Endodermal cell (in vitro differentiated cells): ENCODE measurements around the gene SYNDIG1. TPM values are rescaled to one million over a fixed set of nuclear protein-coding genes. Genes with fewer than 3 reads are reported as not detected.

Source experiments
- DNase-seq: peaks from one replicate; pipeline ENCODE4 v3.0.0-alpha.2; 2017
- H3K27ac ChIP-seq: 2 replicates; pipeline ENCODE4 v1.5.1; 2013; ENCODE audit warnings: mild to moderate bottlenecking, low read depth, low read length, moderate library complexity
- H3K27me3 ChIP-seq: 2 replicates; pipeline ENCODE4 v1.6.1; 2013; ENCODE audit warnings: mild to moderate bottlenecking, low read length, moderate library complexity; ENCODE audit not compliant: insufficient read depth, control insufficient read depth, poor library complexity, severe bottlenecking
- H3K36me3 ChIP-seq: 2 replicates; pipeline ENCODE4 v1.7.0; 2013; ENCODE audit warnings: mild to moderate bottlenecking, low read length, moderate library complexity; ENCODE audit not compliant: control insufficient read depth, insufficient read depth
- H3K4me1 ChIP-seq: one replicate; pipeline ENCODE4 v1.7.0; 2013; ENCODE audit warnings: low read length; ENCODE audit not compliant: control insufficient read depth, insufficient read depth
- H3K4me3 ChIP-seq: 2 replicates; pipeline ENCODE4 v1.5.1; 2013; ENCODE audit warnings: mild to moderate bottlenecking, low read length, moderate library complexity
- H3K9ac ChIP-seq: 2 replicates; pipeline ENCODE4 v1.6.1; 2013; ENCODE audit warnings: mild to moderate bottlenecking, low read length, moderate library complexity; ENCODE audit not compliant: poor library complexity, severe bottlenecking; ENCODE audit errors: extremely low read depth
- H3K9me3 ChIP-seq: 2 replicates; pipeline ENCODE4 v1.6.1; 2013; ENCODE audit warnings: mild to moderate bottlenecking, low read length, moderate library complexity; ENCODE audit not compliant: control insufficient read depth
- H3K27ac Mint-ChIP-seq: 2 replicates; pipeline ENCODE4 v1.8.0; 2020; ENCODE audit warnings: mixed read lengths
- H3K27me3 Mint-ChIP-seq: 2 replicates; pipeline ENCODE4 v1.8.0; 2021; ENCODE audit warnings: mild to moderate bottlenecking, mixed read lengths; ENCODE audit not compliant: insufficient read depth
- H3K36me3 Mint-ChIP-seq: 2 replicates; pipeline ENCODE4 v1.8.0; 2020; ENCODE audit warnings: low read depth, mixed read lengths
- H3K4me1 Mint-ChIP-seq: 2 replicates; pipeline ENCODE4 v1.8.0; 2020; ENCODE audit warnings: mixed read lengths
- H3K4me3 Mint-ChIP-seq: 2 replicates; pipeline ENCODE4 v1.8.0; 2020; ENCODE audit warnings: mild to moderate bottlenecking, moderate library complexity, mixed read lengths
- H3K9me3 Mint-ChIP-seq: 2 replicates; pipeline ENCODE4 v1.8.0; 2020; ENCODE audit warnings: mild to moderate bottlenecking, mixed read lengths
- CTCF ChIP-seq: fragments of 200-600 bp; sonication (generic); conservative IDR thresholded peaks from 2 replicates; pipeline ENCODE4 v1.5.0; 2021; ENCODE audit warnings: antibody characterized with exemption, mild to moderate bottlenecking
- WGBS, 2 experiments: methylation state at CpG; one replicate each; pipeline versions ENCODE4 v1.1.5 to v1.1.7; 2013; ENCODE audit warnings: missing lambda C conversion rate in 2 of 2, mixed read lengths in 1 of 2; ENCODE audit not compliant: insufficient coverage in 1 of 2, insufficient read length in 1 of 2; 5-methylcytosine and 5-hydroxymethylcytosine counted together
- total RNA-seq, 2 donors: library from RNA; stranded (reverse); fragmentation: NEBNext Ultra II Directional in 1 of 2; extraction: Animal tissue kit (Norgen Biotek cat#: 25700) in 1 of 2; gene quantifications; 2 replicates in 1 of 2; 3 replicates in 1 of 2; pipeline ENCODE4 v1.2.1, GENCODE V29; 2021

The SYNDIG1 gene
- total RNA-seq, 2 donors from 2014 or later = 5.5 to 6.8 TPM

GRCh38 chr20:24499472-24499871 lies 30.0 kb downstream of the SYNDIG1 start:
- no peak for TF ChIP-seq CTCF
- no peak overlapping the region for H3K27ac ChIP-seq
- H3K4me1 ChIP-seq = peaks cover 4% of the 10 kb centered on the region
- no peaks in the 10 kb centered on the region for H3K27me3 Mint-ChIP-seq
- no peaks in the 10 kb centered on the region for H3K9me3 ChIP-seq
- H3K9ac ChIP-seq = no peak overlapping the region
- whole genome bisulfite sequencing, 2 experiments = 88 to 100% methylated on average over 2 to 5 of the region's 6 CpGs
- H3K27me3 ChIP-seq = no peaks in the 10 kb centered on the region
- no peak overlapping the region for H3K27ac Mint-ChIP-seq
- no peaks in the 10 kb centered on the region for H3K9me3 Mint-ChIP-seq
- DNase-seq = no peak
- no peaks in the 10 kb centered on the region for H3K36me3 Mint-ChIP-seq
- H3K4me1 Mint-ChIP-seq = peaks cover 6% of the 10 kb centered on the region
- no peak overlapping the region for H3K4me3 Mint-ChIP-seq
- no peak overlapping the region for H3K4me3 ChIP-seq
- H3K36me3 ChIP-seq = no peaks in the 10 kb centered on the region

- Histone ChIP-seq H3K9me3 (no peaks in the 10 kb centered on the region), H3K4me1 (peaks cover 4% of the 10 kb centered on the region), H3K27ac (no peak overlapping the region), H3K9ac (no peak overlapping the region), H3K36me3 (no peaks in the 10 kb centered on the region), H3K4me3 (no peak overlapping the region), H3K27me3 (no peaks in the 10 kb centered on the region)
- DNase-seq = no peak
- Mint-ChIP-seq H3K27ac (no peak overlapping the region), H3K4me1 (peaks cover 6% of the 10 kb centered on the region), H3K36me3 (no peaks in the 10 kb centered on the region), H3K27me3 (no peaks in the 10 kb centered on the region), H3K4me3 (no peak overlapping the region), H3K9me3 (no peaks in the 10 kb centered on the region)
- 80 to 87% methylated on average over 13 to 15 of the region's 15 CpGs for WGBS, 2 experiments
- no peak for TF ChIP-seq CTCF
These were observed 32.5 kb downstream of the SYNDIG1 start for GRCh38 chr20:24501764-24502556.

- no peaks in the 10 kb centered on the region for H3K36me3 Mint-ChIP-seq
- H3K9me3 Mint-ChIP-seq = no peaks in the 10 kb centered on the region
- H3K27ac ChIP-seq = no peak overlapping the region
- peaks cover 4% of the 10 kb centered on the region for H3K4me1 ChIP-seq
- TF ChIP-seq CTCF = no peak
- 90 to 93% methylated on average over 5 of the region's 5 CpGs for WGBS, 2 experiments
- peak overlapping the region; percentile 17 for H3K27ac Mint-ChIP-seq
- H3K4me3 Mint-ChIP-seq = no peak overlapping the region
- DNase-seq = no peak
- H3K36me3 ChIP-seq = no peaks in the 10 kb centered on the region
- no peaks in the 10 kb centered on the region for H3K27me3 Mint-ChIP-seq
- no peaks in the 10 kb centered on the region for H3K9me3 ChIP-seq
- peaks cover 6% of the 10 kb centered on the region for H3K4me1 Mint-ChIP-seq
- no peak overlapping the region for H3K9ac ChIP-seq
- no peaks in the 10 kb centered on the region for H3K27me3 ChIP-seq
- no peak overlapping the region for H3K4me3 ChIP-seq
These were observed 33.2 kb downstream of the SYNDIG1 start for GRCh38 chr20:24502661-24503060.
